Measurements from ENCODE around the gene OPRL1.

Gene OPRL1

GRCh38 chr20:64042054-64042781 is 37.7 kb upstream of the OPRL1 start:
- no peak for DNase-seq

DNA sequence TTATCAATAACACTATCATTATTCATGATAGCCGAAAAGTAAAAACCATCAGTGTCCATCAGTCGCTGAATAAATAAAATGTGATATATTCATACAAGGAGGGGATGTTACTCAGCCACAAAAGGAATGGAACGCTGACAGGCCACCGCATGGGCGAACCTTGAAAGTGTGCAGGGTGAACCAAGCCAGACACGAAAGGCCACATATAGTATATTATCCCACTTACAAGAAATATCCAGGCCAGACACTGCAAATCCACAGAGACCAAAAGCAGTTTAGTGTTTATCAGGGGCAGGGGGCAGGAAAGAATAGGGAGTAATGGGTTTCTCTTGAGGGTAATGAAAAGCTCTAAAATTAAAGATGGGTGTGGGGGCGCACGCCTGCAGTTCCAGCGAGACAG is 36.1 kb upstream of the OPRL1 start:
- no peak for DNase-seq

DNA sequence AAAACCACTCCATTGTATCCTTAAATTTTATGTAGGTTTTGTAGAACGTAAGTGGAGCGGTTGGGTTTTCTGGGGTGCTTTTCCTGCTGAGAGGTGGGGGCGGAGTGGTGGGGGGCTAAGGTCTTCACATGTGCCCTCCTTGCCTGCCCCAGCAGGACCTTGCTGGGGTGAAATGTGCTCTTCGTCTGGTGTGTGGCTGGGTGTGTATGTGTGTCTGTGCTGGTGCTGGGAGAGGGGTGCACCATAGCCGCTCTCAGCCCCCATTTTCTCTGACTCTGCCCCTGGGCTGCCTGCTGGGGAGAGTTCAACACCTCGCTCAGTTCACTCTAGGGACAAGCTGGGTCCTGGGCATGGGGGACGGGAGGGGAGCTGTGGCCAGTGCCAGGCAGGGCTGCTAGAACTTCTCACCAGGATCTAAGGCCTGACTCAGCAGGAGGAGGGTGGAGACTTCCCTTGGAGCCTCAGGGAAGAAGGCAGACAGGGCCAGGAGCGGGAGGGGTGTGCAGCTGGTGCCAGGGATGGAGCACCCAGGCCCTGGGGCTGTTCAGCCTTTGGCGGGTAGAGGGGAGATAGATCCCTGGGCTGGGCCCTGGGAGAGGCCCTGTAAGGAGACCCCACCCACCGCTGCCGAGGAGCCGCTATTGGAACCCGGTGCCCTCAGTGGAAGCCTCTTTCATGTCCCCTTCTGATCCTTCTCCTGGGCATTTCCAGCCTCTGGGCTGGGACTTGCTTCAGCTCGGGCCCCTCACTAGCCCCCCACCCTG is 35.2 kb upstream of the OPRL1 start:
- peak; percentile 44 to 77 for DNase-seq

- DNase-seq: no peak
These were observed 34.4 kb upstream of the OPRL1 start for GRCh38 chr20:64045346-64046011.

- DNase-seq: no peak
These were observed 32.9 kb upstream of the OPRL1 start for GRCh38 chr20:64047046-64047389.

GRCh38 chr20:64047968-64048401 is 31.9 kb upstream of the OPRL1 start:
- no peak for DNase-seq

- no peak for DNase-seq
These were observed 31.4 kb upstream of the OPRL1 start for GRCh38 chr20:64048402-64049044.

GRCh38 chr20:64049060-64049877 is 30.6 kb upstream of the OPRL1 start, which contains the start of gene SOX18:
SOX18 (minus strand) TSS chr20:64049639; CDS start chr20:64049516, 123 bp downstream.
- DNase-seq: peak in 1 of 2 experiments; percentile 17

GRCh38 chr20:64049878-64050260 is 30.0 kb upstream of the OPRL1 start:
- no peak for DNase-seq

- DNase-seq: no peak
These were observed 29.4 kb upstream of the OPRL1 start for GRCh38 chr20:64050261-64051032.

GRCh38 chr20:64051033-64051452 is 28.8 kb upstream of the OPRL1 start:
- no peak for DNase-seq

GRCh38 chr20:64051561-64052325 is 28.1 kb upstream of the OPRL1 start:
- no peak for DNase-seq

DNA sequence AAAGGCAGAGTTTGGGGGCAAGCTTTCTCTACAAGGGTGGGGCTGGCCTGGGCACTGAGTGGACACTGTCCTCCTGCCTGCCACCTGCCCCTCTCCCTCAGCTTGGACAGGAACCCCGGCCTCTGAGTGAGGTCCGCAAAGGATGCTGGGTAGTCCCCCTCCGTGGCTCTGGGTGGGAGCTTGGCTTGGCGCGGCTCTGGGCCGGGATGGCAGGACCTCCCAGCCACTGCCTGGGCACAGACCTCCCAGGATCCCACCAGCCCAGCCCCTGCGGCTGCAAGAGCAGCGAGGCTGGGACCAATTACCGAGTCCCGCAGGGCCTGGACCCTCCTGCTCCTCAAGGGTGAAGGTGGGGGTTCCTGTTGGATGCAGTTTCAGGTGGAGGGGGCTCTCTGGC is 27.6 kb upstream of the OPRL1 start:
- DNase-seq: no peak

- no peak for DNase-seq
These were observed 26.7 kb upstream of the OPRL1 start for GRCh38 chr20:64052987-64053840.

DNA sequence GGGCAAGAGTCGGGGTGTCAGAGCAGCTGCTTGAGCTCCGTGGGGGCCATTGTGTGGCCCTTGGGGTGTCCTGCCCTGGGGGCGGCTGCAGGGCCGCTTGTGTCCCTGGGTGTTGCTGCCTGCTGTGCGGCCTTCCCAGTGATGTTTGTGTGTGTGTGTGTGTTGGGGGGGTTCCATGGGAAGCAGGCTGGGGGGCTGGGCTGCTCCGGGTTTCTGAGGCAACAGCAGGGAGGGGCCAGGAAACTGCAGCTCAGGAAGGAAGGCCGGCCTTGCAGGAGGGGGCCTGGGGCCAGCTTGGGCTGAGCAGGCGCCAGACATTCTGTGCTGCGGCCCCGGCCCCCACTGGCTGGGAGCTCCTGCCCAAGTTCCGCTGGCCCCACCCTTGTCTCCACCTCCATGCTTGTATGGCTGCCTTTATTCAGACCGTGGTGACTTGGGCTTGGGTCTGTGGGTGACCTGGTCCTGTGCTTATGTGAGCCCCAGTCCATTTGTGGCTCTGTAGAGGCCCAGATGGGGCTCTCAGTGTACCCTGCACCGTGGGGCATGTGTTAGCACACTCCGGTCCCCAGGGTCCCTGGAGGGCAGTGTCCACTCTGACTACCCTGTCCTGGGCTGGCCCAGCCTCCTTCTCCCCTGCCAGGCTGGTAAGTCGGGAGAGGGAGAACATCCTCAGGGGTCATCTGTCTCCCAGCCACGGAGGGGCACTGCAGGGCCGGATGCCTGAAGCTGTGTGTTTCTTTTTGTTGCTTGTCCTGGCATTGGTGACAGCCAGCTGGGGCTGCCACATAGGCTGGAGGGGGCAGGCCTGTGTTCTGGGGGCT is 25.8 kb upstream of the OPRL1 start:
- DNase-seq: peak in 1 of 2 experiments; percentile 21

- no peak for DNase-seq
These were observed 24.4 kb upstream of the OPRL1 start for GRCh38 chr20:64055396-64055892.

DNA sequence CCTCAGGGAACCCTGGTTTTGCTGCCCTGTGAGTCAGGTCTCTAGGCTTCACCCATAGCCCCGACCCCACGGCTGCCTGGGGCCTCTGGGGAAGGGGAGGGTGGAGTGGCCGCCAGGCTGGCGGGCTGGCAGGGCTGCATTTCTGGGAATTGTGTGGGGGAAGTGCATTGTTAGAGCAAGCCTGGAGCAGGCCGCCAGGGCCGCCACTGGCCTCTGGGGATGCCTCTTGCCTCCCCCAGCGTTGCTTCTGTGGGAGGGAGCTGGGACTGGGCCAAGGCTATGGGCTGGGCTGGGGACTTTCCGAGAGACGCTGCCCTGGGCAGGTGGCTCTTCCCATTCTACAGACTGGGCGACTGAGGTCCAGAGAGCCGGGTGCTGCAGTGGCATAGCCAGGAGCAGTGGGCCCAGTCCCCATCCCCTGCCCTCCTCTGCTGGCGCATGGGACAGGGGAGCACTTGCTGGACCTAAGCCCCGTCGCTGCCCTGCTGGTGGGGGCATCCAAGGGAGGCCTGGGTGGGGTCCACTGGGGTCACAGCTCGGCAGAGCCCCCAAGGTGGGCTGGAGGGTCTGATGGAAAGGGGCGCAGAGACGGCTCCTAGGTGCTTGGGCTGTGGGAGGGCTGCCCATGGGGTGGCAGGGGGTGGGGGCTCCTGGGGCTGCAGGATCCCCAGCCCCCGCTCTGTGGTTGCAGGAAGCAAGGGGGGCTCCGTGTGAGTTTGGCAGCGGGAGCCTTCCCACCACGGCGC is 23.8 kb upstream of the OPRL1 start:
- DNase-seq: no peak

GRCh38 chr20:64056639-64056888 is 23.3 kb upstream of the OPRL1 start:
- no peak for DNase-seq

Measured in SW 1271 (cell line).